Measurements from ENCODE around the gene SPATA32.

The SPATA32 gene

DNA sequence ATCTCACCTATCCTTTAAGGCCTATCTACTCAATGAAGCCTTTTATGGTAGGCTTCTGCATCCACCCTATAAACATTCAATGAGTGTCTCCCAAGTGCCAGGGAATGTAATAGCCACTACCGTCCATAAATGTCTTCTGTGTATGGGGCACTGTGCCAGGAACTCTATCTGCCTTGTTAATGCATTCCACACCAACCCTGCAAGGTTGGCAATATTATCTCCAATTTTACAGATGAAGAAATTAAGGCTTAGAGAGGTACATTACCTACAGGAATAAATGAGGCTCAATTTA, 34.9 kb upstream of the SPATA32 start:
- no peak for TF ChIP-seq EZH2phosphoT487 (IDR thresholded peaks at IDR 0.05; ENCODE audit: low read length)
- Histone ChIP-seq H3K4me1 (ENCODE audit: low read length) (peaks cover 11% of the 10 kb centered on the region; the same call in 1 of the 2 replicates), H3K27ac (ENCODE audit: low read length) (no peak overlapping the region)

DNA sequence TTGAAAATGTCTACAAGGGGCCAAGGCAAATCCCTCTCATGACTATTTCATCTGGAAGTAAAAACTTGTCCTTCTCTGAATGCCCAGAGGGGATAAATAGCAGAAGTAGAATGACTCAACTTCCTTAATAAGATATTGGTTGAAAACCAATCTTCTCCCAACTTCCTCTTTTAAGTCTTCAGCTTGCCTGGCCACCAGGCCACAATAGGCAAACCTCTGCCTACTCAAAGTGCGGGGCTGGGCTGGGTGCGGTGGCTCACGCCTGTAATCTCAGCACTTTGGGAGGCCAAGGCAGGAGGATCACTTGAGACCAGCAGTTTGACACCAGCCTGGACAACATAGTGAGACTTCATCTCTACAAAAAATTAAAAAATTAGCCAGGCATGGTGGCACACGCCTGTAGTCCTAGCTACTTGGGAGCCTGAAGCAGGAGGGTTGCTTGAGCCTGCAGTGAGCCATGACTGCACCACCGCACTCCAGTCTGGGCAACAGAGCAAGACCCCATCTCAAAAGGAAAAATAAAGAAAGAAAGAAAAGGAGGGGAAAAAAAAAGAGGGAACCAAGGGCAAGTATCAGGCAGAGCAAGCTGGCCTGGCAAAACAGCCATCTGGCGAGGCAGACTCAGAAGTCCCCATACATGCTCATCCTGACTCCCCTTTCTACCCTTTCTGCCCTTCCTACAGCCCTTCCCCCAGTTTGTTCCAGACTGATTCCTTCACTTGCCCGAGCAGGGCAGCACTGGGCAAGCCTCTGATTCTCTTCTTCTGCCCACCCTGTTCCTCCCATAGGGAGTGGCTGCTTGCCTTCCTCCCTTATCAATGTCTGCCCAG, 34.3 kb upstream of the SPATA32 start:
- no peak overlapping the region for H3K9ac ChIP-seq (ENCODE audit: low read length)
- TF ChIP-seq, protein P1, sequence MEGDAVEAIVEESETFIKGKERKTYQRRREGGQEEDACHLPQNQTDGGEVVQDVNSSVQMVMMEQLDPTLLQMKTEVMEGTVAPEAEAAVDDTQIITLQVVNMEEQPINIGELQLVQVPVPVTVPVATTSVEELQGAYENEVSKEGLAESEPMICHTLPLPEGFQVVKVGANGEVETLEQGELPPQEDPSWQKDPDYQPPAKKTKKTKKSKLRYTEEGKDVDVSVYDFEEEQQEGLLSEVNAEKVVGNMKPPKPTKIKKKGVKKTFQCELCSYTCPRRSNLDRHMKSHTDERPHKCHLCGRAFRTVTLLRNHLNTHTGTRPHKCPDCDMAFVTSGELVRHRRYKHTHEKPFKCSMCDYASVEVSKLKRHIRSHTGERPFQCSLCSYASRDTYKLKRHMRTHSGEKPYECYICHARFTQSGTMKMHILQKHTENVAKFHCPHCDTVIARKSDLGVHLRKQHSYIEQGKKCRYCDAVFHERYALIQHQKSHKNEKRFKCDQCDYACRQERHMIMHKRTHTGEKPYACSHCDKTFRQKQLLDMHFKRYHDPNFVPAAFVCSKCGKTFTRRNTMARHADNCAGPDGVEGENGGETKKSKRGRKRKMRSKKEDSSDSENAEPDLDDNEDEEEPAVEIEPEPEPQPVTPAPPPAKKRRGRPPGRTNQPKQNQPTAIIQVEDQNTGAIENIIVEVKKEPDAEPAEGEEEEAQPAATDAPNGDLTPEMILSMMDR (IDR thresholded peaks at IDR 0.05; ENCODE audit: low read length) = no peak
- TF ChIP-seq EZH2phosphoT487 (IDR thresholded peaks at IDR 0.05; ENCODE audit: low read length) (no peak), EZH2 (optimal IDR thresholded peaks at IDR 0.05; ENCODE audit: low read depth, low read length) (no peak)
- no peak overlapping the region for H3K4me3 ChIP-seq (ENCODE audit: low read length)
- H3K9me2 ChIP-seq (replicated peaks; ENCODE audit: insufficient read depth, low read length) = no peaks in the 10 kb centered on the region
- H3K4me1 ChIP-seq (ENCODE audit: low read length) = peaks cover 11% of the 10 kb centered on the region; the same call in 1 of the 2 replicates
- no peak overlapping the region for H3K27ac ChIP-seq (ENCODE audit: low read length)
- H3K27me3 ChIP-seq (replicated peaks; ENCODE audit: insufficient read depth, low read length) = no peaks in the 10 kb centered on the region
- no peaks in the 10 kb centered on the region for H3K9me3 ChIP-seq (replicated peaks; ENCODE audit: insufficient read depth, low read length)
- H3F3A ChIP-seq (ENCODE audit: insufficient read depth, low read length) = peaks cover 3% of the 10 kb centered on the region; the same call in 1 of the 2 replicates
- no peak overlapping the region for H2AFZ ChIP-seq (ENCODE audit: low read length)
- no peak overlapping the region for H3K4me2 ChIP-seq (ENCODE audit: low read depth, low read length)
- H3K36me3 ChIP-seq (replicated peaks; ENCODE audit: insufficient read depth, low read length) = no peaks in the 10 kb centered on the region
- peak; percentile 22 for DNase-seq
- H4K20me1 ChIP-seq (ENCODE audit: insufficient read depth, low read length) = peaks cover 10% of the 10 kb centered on the region; the same call in 1 of the 2 replicates
- peaks cover 99% of the 10 kb centered on the region for H3K79me2 ChIP-seq (ENCODE audit: low read length)

More for the DNA sequence above, 34.9 kb upstream of the SPATA32 start:
- Histone ChIP-seq H3K9me3 (replicated peaks; ENCODE audit: insufficient read depth, low read length) (no peaks in the 10 kb centered on the region), H3K27me3 (replicated peaks; ENCODE audit: insufficient read depth, low read length) (no peaks in the 10 kb centered on the region), H3K79me2 (ENCODE audit: low read length) (peaks cover 99% of the 10 kb centered on the region), H4K20me1 (ENCODE audit: insufficient read depth, low read length) (peaks cover 10% of the 10 kb centered on the region; the same call in 1 of the 2 replicates), H3F3A (ENCODE audit: insufficient read depth, low read length) (peaks cover 3% of the 10 kb centered on the region; the same call in 1 of the 2 replicates), H3K4me3 (ENCODE audit: low read length) (no peak overlapping the region), H3K9me2 (replicated peaks; ENCODE audit: insufficient read depth, low read length) (no peaks in the 10 kb centered on the region), H2AFZ (ENCODE audit: low read length) (no peak overlapping the region), H3K9ac (ENCODE audit: low read length) (no peak overlapping the region), H3K36me3 (replicated peaks; ENCODE audit: insufficient read depth, low read length) (no peaks in the 10 kb centered on the region), H3K4me2 (ENCODE audit: low read depth, low read length) (no peak overlapping the region)
- DNase-seq = no peak

DNA sequence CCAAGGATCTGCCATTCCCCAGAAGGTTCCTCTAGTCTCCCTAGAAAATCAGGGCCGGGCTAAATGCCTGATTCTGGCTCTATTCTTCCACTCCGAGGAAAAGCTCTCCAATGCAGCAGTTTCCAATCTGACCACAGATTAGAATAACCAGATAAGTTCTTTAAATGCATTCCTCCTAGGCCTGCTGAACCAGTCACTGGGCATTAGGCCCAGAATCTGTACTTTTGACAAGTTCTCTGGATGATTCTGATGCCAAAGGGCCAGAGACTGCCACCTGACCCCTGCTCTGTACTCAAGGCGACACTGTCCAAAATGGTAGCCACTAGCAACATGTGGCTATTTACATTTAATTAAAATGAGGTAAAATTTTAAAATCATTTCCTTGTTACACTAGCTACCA, 32.6 kb upstream of the SPATA32 start:
- H3K27me3 ChIP-seq (replicated peaks; ENCODE audit: insufficient read depth, low read length) = no peaks in the 10 kb centered on the region
- no peak overlapping the region for H2AFZ ChIP-seq (ENCODE audit: low read length)
- H3K4me2 ChIP-seq (ENCODE audit: low read depth, low read length) = no peak overlapping the region
- peaks cover 10% of the 10 kb centered on the region; the same call in 1 of the 2 replicates for H4K20me1 ChIP-seq (ENCODE audit: insufficient read depth, low read length)
- no peak for DNase-seq
- H3K79me2 ChIP-seq (ENCODE audit: low read length) = peaks cover 98% of the 10 kb centered on the region
- H3K4me1 ChIP-seq (ENCODE audit: low read length) = peaks cover 11% of the 10 kb centered on the region; the same call in 1 of the 2 replicates
- H3K9me3 ChIP-seq (replicated peaks; ENCODE audit: insufficient read depth, low read length) = no peaks in the 10 kb centered on the region
- TF ChIP-seq EZH2 (optimal IDR thresholded peaks at IDR 0.05; ENCODE audit: low read depth, low read length) (no peak), EZH2phosphoT487 (IDR thresholded peaks at IDR 0.05; ENCODE audit: low read length) (no peak)
- TF ChIP-seq, protein P1 (IDR thresholded peaks at IDR 0.05; ENCODE audit: low read length) = no peak
- H3K9ac ChIP-seq (ENCODE audit: low read length) = no peak overlapping the region
- no peak overlapping the region for H3K27ac ChIP-seq (ENCODE audit: low read length)
- H3K36me3 ChIP-seq (replicated peaks; ENCODE audit: insufficient read depth, low read length) = peaks cover 5% of the 10 kb centered on the region
- peaks cover 3% of the 10 kb centered on the region; the same call in 1 of the 2 replicates for H3F3A ChIP-seq (ENCODE audit: insufficient read depth, low read length)
- no peaks in the 10 kb centered on the region for H3K9me2 ChIP-seq (replicated peaks; ENCODE audit: insufficient read depth, low read length)
- H3K4me3 ChIP-seq (ENCODE audit: low read length) = no peak overlapping the region
